ENCODE data around the gene HIPK4.

DNA sequence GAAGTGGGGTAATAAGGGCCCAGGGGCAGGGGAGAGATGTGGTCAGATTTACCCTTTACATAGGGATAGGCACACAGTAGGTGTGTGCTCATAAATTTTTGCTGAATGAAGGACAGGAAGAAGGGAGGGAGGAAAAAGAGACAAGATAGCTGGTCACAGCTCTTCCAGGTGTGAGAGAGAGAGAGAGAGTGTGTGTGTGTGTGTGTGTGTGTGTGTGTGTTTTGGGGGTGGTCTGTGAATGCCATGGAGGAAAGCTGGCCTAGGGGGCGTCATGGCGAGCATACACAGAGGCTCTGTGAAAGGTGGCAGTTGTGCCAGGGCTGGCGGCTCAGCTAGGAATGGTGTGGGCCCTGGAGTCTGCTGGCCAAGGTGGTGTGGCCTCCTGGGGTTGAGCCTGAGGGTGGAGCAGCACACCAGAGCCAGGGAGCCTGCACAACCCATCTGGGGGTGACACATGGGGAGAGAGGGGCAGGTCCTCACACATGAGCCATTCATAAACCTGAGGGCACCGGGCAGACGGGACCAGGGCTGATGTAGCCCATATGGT, 29.2 kb upstream of the HIPK4 start:
- TF ChIP-seq, protein P1, sequence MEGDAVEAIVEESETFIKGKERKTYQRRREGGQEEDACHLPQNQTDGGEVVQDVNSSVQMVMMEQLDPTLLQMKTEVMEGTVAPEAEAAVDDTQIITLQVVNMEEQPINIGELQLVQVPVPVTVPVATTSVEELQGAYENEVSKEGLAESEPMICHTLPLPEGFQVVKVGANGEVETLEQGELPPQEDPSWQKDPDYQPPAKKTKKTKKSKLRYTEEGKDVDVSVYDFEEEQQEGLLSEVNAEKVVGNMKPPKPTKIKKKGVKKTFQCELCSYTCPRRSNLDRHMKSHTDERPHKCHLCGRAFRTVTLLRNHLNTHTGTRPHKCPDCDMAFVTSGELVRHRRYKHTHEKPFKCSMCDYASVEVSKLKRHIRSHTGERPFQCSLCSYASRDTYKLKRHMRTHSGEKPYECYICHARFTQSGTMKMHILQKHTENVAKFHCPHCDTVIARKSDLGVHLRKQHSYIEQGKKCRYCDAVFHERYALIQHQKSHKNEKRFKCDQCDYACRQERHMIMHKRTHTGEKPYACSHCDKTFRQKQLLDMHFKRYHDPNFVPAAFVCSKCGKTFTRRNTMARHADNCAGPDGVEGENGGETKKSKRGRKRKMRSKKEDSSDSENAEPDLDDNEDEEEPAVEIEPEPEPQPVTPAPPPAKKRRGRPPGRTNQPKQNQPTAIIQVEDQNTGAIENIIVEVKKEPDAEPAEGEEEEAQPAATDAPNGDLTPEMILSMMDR (conservative IDR thresholded peaks at IDR 0.05; ENCODE audit: low read length) = 0 out of 2 replicates have a peak, but pooled peaks have one; percentile 19
- no peak for TF ChIP-seq EZH2phosphoT487 (IDR thresholded peaks at IDR 0.05; ENCODE audit: borderline replicate concordance, low read depth, low read length)
